Esophagus muscularis mucosa (tissue), 4 donors: ENCODE data around the gene ERC2.

Source experiments
- EP300 ChIP-seq: sonication (generic); formaldehyde crosslinking; IDR thresholded peaks from one replicate; pipeline ENCODE4 v1.6.1; 2017; ENCODE audit warnings: antibody characterized with exemption
- POLR2A ChIP-seq: fragments of 450-650 bp; IDR thresholded peaks from one replicate; pipeline ENCODE4 v1.6.1; 2017; ENCODE audit warnings: antibody characterized with exemption, moderate library complexity, mild to moderate bottlenecking, low read depth
- POLR2AphosphoS5 ChIP-seq, 2 donors: sonication (generic); formaldehyde crosslinking; IDR thresholded peaks; one replicate each; pipeline ENCODE4 v1.6.1; 2017; ENCODE audit warnings: antibody characterized with exemption in 2 of 2
- TF ChIP-seq, protein P1 (sequence below), 3 experiments: fragments of 200-600 bp in 2 of 3; fragments of 450-650 bp in 1 of 3; sonication (generic) in 2 of 3; IDR thresholded peaks; one replicate each; pipeline ENCODE4 v1.5.1; 2017 to 2019; ENCODE audit warnings: antibody characterized with exemption in 3 of 3, mild to moderate bottlenecking in 2 of 3, moderate library complexity in 1 of 3

DNA sequence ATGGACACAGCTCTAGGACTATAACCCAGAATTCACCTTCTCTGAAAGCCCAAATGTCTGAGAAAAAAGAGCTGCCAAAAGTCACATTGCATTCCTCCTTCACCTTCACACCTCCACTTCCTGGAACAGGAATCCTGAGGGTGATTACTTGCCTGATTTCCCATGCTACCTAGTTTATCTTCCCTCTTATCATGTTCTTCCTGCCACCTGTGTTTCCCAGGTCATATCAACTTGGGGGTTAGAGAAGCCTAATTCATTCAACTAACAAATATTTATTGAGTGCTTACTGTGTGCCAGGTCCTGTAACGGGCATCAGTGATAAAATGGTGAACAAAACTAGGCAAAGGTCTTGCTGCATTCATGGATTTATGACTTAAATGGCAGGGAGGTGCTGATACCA is 701.5 kb downstream of the ERC2 start:
- TF ChIP-seq, protein P1, sequence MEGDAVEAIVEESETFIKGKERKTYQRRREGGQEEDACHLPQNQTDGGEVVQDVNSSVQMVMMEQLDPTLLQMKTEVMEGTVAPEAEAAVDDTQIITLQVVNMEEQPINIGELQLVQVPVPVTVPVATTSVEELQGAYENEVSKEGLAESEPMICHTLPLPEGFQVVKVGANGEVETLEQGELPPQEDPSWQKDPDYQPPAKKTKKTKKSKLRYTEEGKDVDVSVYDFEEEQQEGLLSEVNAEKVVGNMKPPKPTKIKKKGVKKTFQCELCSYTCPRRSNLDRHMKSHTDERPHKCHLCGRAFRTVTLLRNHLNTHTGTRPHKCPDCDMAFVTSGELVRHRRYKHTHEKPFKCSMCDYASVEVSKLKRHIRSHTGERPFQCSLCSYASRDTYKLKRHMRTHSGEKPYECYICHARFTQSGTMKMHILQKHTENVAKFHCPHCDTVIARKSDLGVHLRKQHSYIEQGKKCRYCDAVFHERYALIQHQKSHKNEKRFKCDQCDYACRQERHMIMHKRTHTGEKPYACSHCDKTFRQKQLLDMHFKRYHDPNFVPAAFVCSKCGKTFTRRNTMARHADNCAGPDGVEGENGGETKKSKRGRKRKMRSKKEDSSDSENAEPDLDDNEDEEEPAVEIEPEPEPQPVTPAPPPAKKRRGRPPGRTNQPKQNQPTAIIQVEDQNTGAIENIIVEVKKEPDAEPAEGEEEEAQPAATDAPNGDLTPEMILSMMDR (IDR thresholded peaks at IDR 0.05), result no peak
- TF ChIP-seq POLR2AphosphoS5 (IDR thresholded peaks at IDR 0.05) (no peak), POLR2A (no peak), EP300 (no peak)
